Measurements from ENCODE around the gene JPH4. TPM values are rescaled to one million over a fixed set of nuclear protein-coding genes. Genes with fewer than 3 reads are reported as not detected.

JPH4 gene
- total RNA-seq, 1 experiment from 2014 or later = 0.15 TPM

DNA sequence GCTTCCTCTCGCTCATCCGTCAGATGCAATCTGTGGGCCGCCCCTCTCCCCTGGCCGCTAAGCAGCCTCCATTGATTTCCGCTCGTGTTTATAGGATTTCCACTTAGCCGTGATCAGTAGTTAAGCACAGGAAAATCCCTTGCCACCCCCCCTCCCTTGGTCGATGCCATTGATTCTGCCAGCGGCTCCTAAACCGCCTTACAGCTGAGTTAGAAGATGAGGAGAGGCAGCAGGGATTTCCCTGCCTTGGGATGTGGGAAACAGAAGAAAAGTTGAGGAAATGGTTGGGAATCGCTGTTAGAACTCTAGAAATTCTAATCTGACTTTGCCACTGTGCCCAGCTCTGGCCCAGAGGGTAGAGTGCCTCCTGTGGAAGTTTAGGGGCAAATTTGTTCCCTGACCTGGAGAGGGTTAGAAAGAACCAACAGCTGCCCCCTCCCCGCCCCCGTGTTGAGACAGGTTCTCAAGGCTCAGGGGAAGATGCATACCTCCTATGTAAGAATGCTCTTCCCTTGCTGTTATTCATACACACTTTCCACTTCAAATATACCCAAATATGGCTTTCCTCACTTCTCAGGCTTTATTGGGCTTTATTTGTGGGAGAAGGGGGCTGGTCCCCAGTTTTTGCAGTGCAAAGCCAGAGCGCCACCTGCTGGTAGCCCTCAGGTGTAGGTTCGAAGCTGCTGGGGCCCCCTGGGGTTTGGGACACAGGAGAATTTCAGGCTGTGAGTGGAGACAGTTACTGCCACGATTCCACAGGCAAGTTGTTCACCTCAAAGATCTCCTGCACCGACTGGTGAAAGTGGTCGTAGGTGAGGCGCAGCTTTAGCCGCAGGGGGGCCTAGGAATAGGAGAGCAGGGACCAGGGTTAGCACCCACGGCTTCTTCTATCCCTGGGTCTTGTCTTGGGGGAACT lies 19.3 kb downstream of the JPH4 start:
- H3K79me2 ChIP-seq (ENCODE audit: insufficient read depth, low read length) = peaks cover 6% of the 10 kb centered on the region; the same call in 1 of the 2 replicates
- ChIA-PET CTCF (interaction anchor here (0.7 to 6.0 kb wide), 10 partner anchors 9 to 439 kb away, joined by 3 to 69 read pairs (median 4); partner anchors contain the start of genes AP1G2 and PABPN1), RAD21 (ENCODE audit: low non-redundant PET in 1 of 2, low total read pairs in 2 of 2, uncharacterized antibody in 2 of 2, unreplicated experiment in 2 of 2) (no interaction called here), POLR2A (no interaction called here)
- H3K4me3 ChIP-seq (replicated peaks in 1 of 2; ENCODE audit: low read depth in 1 of 2, low read length in 2 of 2) = no peak overlapping the region
- no TSS peak for BruUV-seq (replicated peaks)
- H3K9me2 ChIP-seq (ENCODE audit: insufficient read depth) = no peaks in the 10 kb centered on the region
- ATAC-seq = no peak
- no peak for TF ChIP-seq REST (IDR thresholded peaks at IDR 0.05; ENCODE audit: low read depth)
- TF ChIP-seq EZH2 (IDR thresholded peaks at IDR 0.05) = no peak
- no peak for TF ChIP-seq JUND (IDR thresholded peaks at IDR 0.05)
- TF ChIP-seq EGR1 (IDR thresholded peaks at IDR 0.05; ENCODE audit: low read depth) = no peak
- peak; percentile 70 for TF ChIP-seq RAD21 (IDR thresholded peaks at IDR 0.05; ENCODE audit: low read depth)
- no peak for TF ChIP-seq ZBTB33 (IDR thresholded peaks at IDR 0.05; ENCODE audit: extremely low read depth, insufficient replicate concordance, low read length)
- no peak for TF ChIP-seq SIN3A (IDR thresholded peaks at IDR 0.05; ENCODE audit: low read depth)
- TF ChIP-seq CBX3 (IDR thresholded peaks at IDR 0.05; ENCODE audit: low read depth) = no peak
- TF ChIP-seq CTCF (IDR thresholded peaks at IDR 0.05 in 2 of 3, conservative IDR thresholded peaks at IDR 0.05 in 1 of 3; ENCODE audit: borderline replicate concordance in 1 of 3, insufficient read depth in 1 of 3, low read depth in 2 of 3, low read length in 2 of 3) = peak; percentile 73 to 99 (median 98)
- no peak overlapping the region for H3K4me2 ChIP-seq (ENCODE audit: low read length)
- no peaks in the 10 kb centered on the region for H4K20me1 ChIP-seq (ENCODE audit: insufficient read depth)
- no peaks in the 10 kb centered on the region for H3K9me3 ChIP-seq (ENCODE audit: control insufficient read depth in 1 of 2, insufficient read depth in 1 of 2, low read depth in 1 of 2, low read length in 2 of 2)
- H3K27me3 ChIP-seq (ENCODE audit: insufficient read depth, low read length) = no peaks in the 10 kb centered on the region
- H2AFZ ChIP-seq (ENCODE audit: low read depth, low read length, poor library complexity, severe bottlenecking) = no peak overlapping the region
- no peak overlapping the region for H3K27ac ChIP-seq (ENCODE audit: low read depth, low read length)
- peaks cover 5 to 18% of the 10 kb centered on the region in 2 experiments; a peak in 2 of 4 replicates for H3K4me1 ChIP-seq (ENCODE audit: control insufficient read depth in 1 of 2, insufficient read depth in 2 of 2, low read length in 2 of 2)
- DNase-seq (ENCODE audit: low read depth, low spot score) = no peak
- H3K9ac ChIP-seq (ENCODE audit: low read length) = no peak overlapping the region
- intact Hi-C loops (cut with micrococcal nuclease) = loop anchor here (1.0 to 5.0 kb wide), 2 partner anchors 231 to 292 kb away; no protein-coding TSS in a partner anchor
- peaks cover 16 to 22% of the 10 kb centered on the region in 2 experiments; a peak in 3 of 4 replicates for H3K36me3 ChIP-seq (ENCODE audit: control insufficient read depth in 1 of 2, insufficient read depth in 2 of 2, low read length in 2 of 2)
